Adrenal gland (tissue), 12 donors: ENCODE data around the gene INSR. TPM values are rescaled to one million over a fixed set of nuclear protein-coding genes. Genes with fewer than 3 reads are reported as not detected.
"Not testable (repeated sequence)": the region's sequence is repeated elsewhere in the genome, so short reads cannot be mapped to it uniquely, and the experiment has no call there.

Experiments
- DNase-seq, 7 donors: peaks; one replicate each; pipeline ENCODE4 v3.0.0-alpha.2; 2019 to 2020
- H3K27ac ChIP-seq, 5 donors: fragments of 200-600 bp; sonication (generic) in 4 of 5; 1 replicate in 3 of 5; 2 replicates in 2 of 5; pipeline versions ENCODE4 v1.5.1 to v1.8.0; 2016 to 2020; ENCODE audit warnings: mild to moderate bottlenecking in 1 of 5
- H3K27me3 ChIP-seq: fragments of 200-600 bp; 2 replicates; pipeline ENCODE4 v1.8.0; 2021
- H3K36me3 ChIP-seq, 2 donors: fragments of 200-600 bp; replicated peaks in 1 of 2; 1 replicate in 1 of 2; 2 replicates in 1 of 2; pipeline versions ENCODE4 v1.5.1 to v1.8.0; 2018 to 2022
- H3K4me1 ChIP-seq, 2 donors: fragments of 200-600 bp; replicated peaks in 1 of 2; 1 replicate in 1 of 2; 2 replicates in 1 of 2; pipeline versions ENCODE4 v1.5.1 to v1.8.0; 2018 to 2021
- H3K4me3 ChIP-seq, 4 donors: fragments of 200-600 bp; sonication (generic) in 3 of 4; one replicate each; pipeline ENCODE4 v1.5.1; 2016 to 2018
- H3K9me3 ChIP-seq, 3 donors: fragments of 200-600 bp; sonication (generic) in 1 of 3; replicated peaks in 1 of 3; 1 replicate in 2 of 3; 2 replicates in 1 of 3; pipeline versions ENCODE4 v1.5.1 to v1.8.0; 2016 to 2021
- POLR2A ChIP-seq, 2 donors: fragments of 450-650 bp; IDR thresholded peaks; one replicate each; pipeline ENCODE4 v1.6.1; 2017; ENCODE audit warnings: antibody characterized with exemption in 2 of 2, mild to moderate bottlenecking in 2 of 2, moderate library complexity in 1 of 2
- WGBS, 4 donors: extraction: QIAGEN DNeasy Blood & Tissue Kit in 2 of 4; methylation state at CpG; one replicate each; pipeline versions ENCODE4 v1.1.5 to v1.1.7; 2013 to 2017; 5-methylcytosine and 5-hydroxymethylcytosine counted together
- intact Hi-C, 2 donors: fragments of 100-400 bp; cut with DNase I; formaldehyde crosslinking; loops; one replicate each; pipeline versions ENCODE4 v1.14.1 to v1.15.0; 2022 to 2023
- polyA plus RNA-seq, 3 donors: library from polyadenylated mRNA; stranded (reverse); fragments of 200-250 nt in 2 of 3; fragments of 350-450 nt in 1 of 3; fragmentation: Illumina TruSeq in 1 of 3; extraction: RNeasy Lipid Tissue Mini Kit (QIAGEN cat#74804) in 1 of 3; gene quantifications; one replicate each; pipeline ENCODE4 v1.2.3, GENCODE V29; 2013 to 2014
- total RNA-seq, 9 donors: library from RNA; depleted of rRNA in 4 of 9; stranded (reverse); fragments of >200 nt in 4 of 9; fragments of 120-200 nt in 1 of 9; fragmentation: NEBNext Ultra II Directional in 1 of 9; extraction: Animal tissue kit (Norgen Biotek cat#: 25700) in 1 of 9; gene quantifications; one replicate each; pipeline versions ENCODE4 v1.1.0 to v1.2.4, GENCODE V29; 2013 to 2023
- TF ChIP-seq, protein P1 (sequence below), 6 experiments: fragments of 450-650 bp in 4 of 6; fragments of 200-600 bp in 2 of 6; sonication (generic) in 1 of 6; IDR thresholded peaks; 1 replicate in 5 of 6; 2 replicates in 1 of 6; pipeline versions ENCODE4 v1.5.1 to v1.8.0; 2016 to 2021; ENCODE audit warnings: antibody characterized with exemption in 6 of 6, mild to moderate bottlenecking in 2 of 6, moderate library complexity in 1 of 6
- donor health status: healthy with polysubstance abuse.
- donor health status: Bipolar disorder and iron deficiency.
- donor health status: DM: yes; HTN: yes; CAD: no.
- donor health status: DM: no; HTN: no; CAD: no.
- donor health status: DM: no; HTN: no; CAD: no.
- donor health status: DM: yes; HTN: yes; CAD: no.

The INSR gene
- total and polyA plus RNA-seq, 12 donors: 19.0 to 327 (median 99.9) TPM

- Histone ChIP-seq H3K9me3 (no peaks in the 10 kb centered on the region), H3K27ac (peak overlapping the region in 1 of 5 donors; percentile 78), H3K4me1 (peaks cover 5 to 14% of the 10 kb centered on the region in 2 donors), H3K4me3 (peak overlapping the region in 1 of 4 donors; percentile 73), H3K27me3 (no peaks in the 10 kb centered on the region), H3K36me3 (peaks cover 0 to 25% of the 10 kb centered on the region in 2 donors)
- DNase-seq: peak in 1 of 7 donors; percentile 50
- no peak for TF ChIP-seq POLR2A (IDR thresholded peaks at IDR 0.05)
- TF ChIP-seq, protein P1, sequence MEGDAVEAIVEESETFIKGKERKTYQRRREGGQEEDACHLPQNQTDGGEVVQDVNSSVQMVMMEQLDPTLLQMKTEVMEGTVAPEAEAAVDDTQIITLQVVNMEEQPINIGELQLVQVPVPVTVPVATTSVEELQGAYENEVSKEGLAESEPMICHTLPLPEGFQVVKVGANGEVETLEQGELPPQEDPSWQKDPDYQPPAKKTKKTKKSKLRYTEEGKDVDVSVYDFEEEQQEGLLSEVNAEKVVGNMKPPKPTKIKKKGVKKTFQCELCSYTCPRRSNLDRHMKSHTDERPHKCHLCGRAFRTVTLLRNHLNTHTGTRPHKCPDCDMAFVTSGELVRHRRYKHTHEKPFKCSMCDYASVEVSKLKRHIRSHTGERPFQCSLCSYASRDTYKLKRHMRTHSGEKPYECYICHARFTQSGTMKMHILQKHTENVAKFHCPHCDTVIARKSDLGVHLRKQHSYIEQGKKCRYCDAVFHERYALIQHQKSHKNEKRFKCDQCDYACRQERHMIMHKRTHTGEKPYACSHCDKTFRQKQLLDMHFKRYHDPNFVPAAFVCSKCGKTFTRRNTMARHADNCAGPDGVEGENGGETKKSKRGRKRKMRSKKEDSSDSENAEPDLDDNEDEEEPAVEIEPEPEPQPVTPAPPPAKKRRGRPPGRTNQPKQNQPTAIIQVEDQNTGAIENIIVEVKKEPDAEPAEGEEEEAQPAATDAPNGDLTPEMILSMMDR (IDR thresholded peaks at IDR 0.05): no peak
- WGBS, 4 donors: 75 to 85% (median 82%) methylated on average over 6 of the region's 6 CpGs
- intact Hi-C loops: no loop called here
Measured at GRCh38 chr19:7068599-7068998, 225.6 kb downstream of the INSR start.

DNA sequence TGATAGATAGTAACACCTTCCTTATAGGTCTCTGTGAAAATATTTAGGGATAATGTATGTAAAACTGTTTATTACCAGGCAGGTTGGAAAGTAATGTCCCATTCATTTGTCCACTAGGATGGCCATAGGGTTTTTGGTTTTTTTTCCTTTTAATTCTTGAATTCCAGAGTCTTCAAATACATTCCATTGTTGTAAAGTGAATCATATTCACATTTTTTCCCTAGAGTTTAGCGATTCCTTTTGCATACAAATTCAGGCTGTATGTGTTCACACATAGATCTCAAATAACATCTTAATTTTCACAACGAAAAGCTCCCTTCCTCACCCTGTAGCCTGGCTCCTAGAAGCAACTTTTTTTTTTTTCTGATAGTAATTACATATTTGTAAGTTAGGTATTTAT is 226.5 kb downstream of the INSR start:
- H3K27ac ChIP-seq: no peak overlapping the region
- peaks cover 5 to 14% of the 10 kb centered on the region in 2 donors for H3K4me1 ChIP-seq
- no peak overlapping the region for H3K4me3 ChIP-seq
- TF ChIP-seq, protein P1 (IDR thresholded peaks at IDR 0.05): no peak
- TF ChIP-seq POLR2A (IDR thresholded peaks at IDR 0.05): no peak
- intact Hi-C loops: no loop called here
- peaks cover 0 to 18% of the 10 kb centered on the region in 2 donors for H3K36me3 ChIP-seq
- DNase-seq: no peak
- H3K9me3 ChIP-seq: no peaks in the 10 kb centered on the region
- no peaks in the 10 kb centered on the region for H3K27me3 ChIP-seq
- whole genome bisulfite sequencing, 4 donors: 85 to 89% (median 88%) methylated on average over 2 of the region's 2 CpGs

- intact Hi-C loops: not testable (repeated sequence)
Measured at GRCh38 chr19:7067122-7067521, 227.1 kb downstream of the INSR start.

DNA sequence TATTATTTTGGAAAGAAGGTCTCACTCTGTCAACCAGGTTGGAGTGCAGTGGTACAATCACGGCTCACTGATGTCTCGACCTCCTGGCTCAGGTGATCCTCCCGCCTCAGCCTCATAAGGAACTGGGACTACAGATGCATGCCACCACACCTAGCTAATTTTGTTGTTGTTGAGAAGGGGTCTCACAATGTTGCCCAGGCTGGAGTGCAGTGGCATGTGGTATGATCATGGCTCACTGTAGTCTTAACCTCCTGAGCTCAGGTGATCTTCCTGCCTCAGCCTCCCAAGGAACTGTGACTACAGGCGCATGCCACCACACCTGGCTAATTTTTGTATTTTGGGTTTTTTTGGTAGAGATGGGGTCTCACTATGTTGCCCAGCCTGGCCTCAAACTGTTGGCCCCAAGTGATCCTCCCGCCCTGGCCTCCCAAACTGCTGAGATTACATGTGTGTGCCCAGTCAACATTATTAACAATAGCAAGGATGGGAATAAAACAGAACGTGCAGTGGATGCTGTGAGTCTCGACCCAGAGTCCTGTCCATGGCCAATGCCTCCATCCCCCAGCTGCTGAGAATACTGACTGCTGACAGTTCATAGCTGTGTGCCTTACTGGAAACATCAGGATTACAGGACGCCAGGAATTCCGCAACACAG is 230.3 kb downstream of the INSR start:
- intact Hi-C loops: no loop called here

More at GRCh38 chr19:7067122-7067521, 227.1 kb downstream of the INSR start:
- 44 to 54% (median 49%) methylated on average over 10 to 13 of the region's 13 CpGs for WGBS, 4 donors
- H3K4me3 ChIP-seq, H3K9me3 ChIP-seq, H3K27me3 ChIP-seq, H3K27ac ChIP-seq: not testable (repeated sequence)
- H3K4me1 ChIP-seq: peaks cover 5 to 14% of the 10 kb centered on the region in 2 donors
- H3K36me3 ChIP-seq: peaks cover 0 to 12% of the 10 kb centered on the region in 2 donors
- TF ChIP-seq, protein P1 (IDR thresholded peaks at IDR 0.05): peak in 2 of 6 experiments; percentile 13 to 27
- peak in 6 of 7 donors; percentile 29 to 61 (median 38) for DNase-seq

More for the DNA sequence above, 230.3 kb downstream of the INSR start:
- Histone ChIP-seq H3K27ac (no peak overlapping the region), H3K36me3 (no peaks in the 10 kb centered on the region), H3K4me1 (no peaks in the 10 kb centered on the region), H3K27me3 (no peaks in the 10 kb centered on the region), H3K4me3 (no peak overlapping the region), H3K9me3 (no peaks in the 10 kb centered on the region)
- WGBS, 4 donors: 83 to 90% (median 86%) methylated on average over 8 to 9 of the region's 9 CpGs
- TF ChIP-seq POLR2A (IDR thresholded peaks at IDR 0.05): no peak
- TF ChIP-seq, protein P1 (IDR thresholded peaks at IDR 0.05): no peak
- DNase-seq: peak in 1 of 7 donors; percentile 45
